Endothelial cell of umbilical vein (primary cell): Measurements from ENCODE around the gene CYP2E1. TPM values are rescaled to one million over a fixed set of nuclear protein-coding genes. Genes with fewer than 3 reads are reported as not detected.

Source experiments
- BruUV-seq: library from RNA; stranded (reverse); fragments of 400-500 nt; replicated peaks from 2 replicates; lab custom pipeline; 2021; lab: Mats Ljungman, UMichigan
- CTCF ChIA-PET: fragments of 300-600, 350-600 bp; sonication (Branson Sonifier 250); formaldehyde crosslinking; loops from one replicate; lab custom pipeline; 2021; ENCODE audit warnings: antibody characterized with exemption, inconsistent platforms; lab: Charles Lee
- POLR2A ChIA-PET: fragments of 300-600, 350-600 bp; sonication (Branson Sonifier 250); formaldehyde crosslinking; loops from one replicate; lab custom pipeline; 2021; ENCODE audit warnings: antibody characterized with exemption, inconsistent platforms; lab: Charles Lee
- DNase-seq: peaks from one replicate; pipeline ENCODE4 v3.0.0-alpha.2; 2011; ENCODE audit warnings: low read depth, low spot score
- FAIRE-seq: peaks from 2 replicates; lab custom pipeline; 2011; peaks lifted over from hg19 to GRCh38; lab: Jason Lieb, UNC
- H2AFZ ChIP-seq: 2 replicates; pipeline ENCODE4 v1.6.0; 2012; ENCODE audit warnings: low read depth, low read length, control low read depth, inconsistent platforms
- H3K27ac ChIP-seq: 2 replicates; pipeline ENCODE4 v1.5.1; 2011; ENCODE audit warnings: low read depth, mild to moderate bottlenecking, control low read depth, low read length, moderate library complexity; ENCODE audit not compliant: insufficient read depth
- H3K27me3 ChIP-seq, 2 experiments: 2 replicates each; pipeline versions ENCODE4 v1.6.0 to v1.6.1; 2011; ENCODE audit warnings: low read length in 2 of 2, mixed read lengths in 1 of 2; ENCODE audit not compliant: control insufficient read depth in 2 of 2, insufficient read depth in 2 of 2
- H3K36me3 ChIP-seq, 2 experiments: 2 replicates in 1 of 2; 3 replicates in 1 of 2; pipeline ENCODE4 v1.5.1; 2011; ENCODE audit warnings: low read length in 2 of 2, mild to moderate bottlenecking in 1 of 2, moderate library complexity in 1 of 2; ENCODE audit not compliant: control insufficient read depth in 2 of 2, insufficient read depth in 2 of 2; ENCODE audit errors: extremely low read depth in 1 of 2
- H3K4me1 ChIP-seq: 3 replicates; pipeline ENCODE4 v1.5.1; 2011; ENCODE audit warnings: mild to moderate bottlenecking, low read length; ENCODE audit not compliant: control insufficient read depth, insufficient read depth; ENCODE audit errors: extremely low read depth
- H3K4me2 ChIP-seq: 2 replicates; pipeline ENCODE4 v1.6.1; 2011; ENCODE audit warnings: low read length, control low read depth, mixed read lengths; ENCODE audit not compliant: insufficient read depth
- H3K4me3 ChIP-seq, 3 experiments: fragments of 200-600 bp in 1 of 3; sonication (generic), shearing (Covaris generic) in 1 of 3; replicated peaks in 1 of 3; 2 replicates each; pipeline ENCODE4 v1.5.1; 2011 to 2016; ENCODE audit warnings: control low read depth in 3 of 3, low read length in 3 of 3, mild to moderate bottlenecking in 2 of 3, inconsistent platforms in 1 of 3, low read depth in 1 of 3, moderate library complexity in 1 of 3; ENCODE audit not compliant: insufficient read depth in 1 of 3
- H3K79me2 ChIP-seq: 2 replicates; pipeline ENCODE4 v1.6.0; 2012; ENCODE audit warnings: low read length, inconsistent platforms; ENCODE audit not compliant: control insufficient read depth, insufficient read depth
- H3K9ac ChIP-seq: replicated peaks from 2 replicates; pipeline ENCODE3; 2011; ENCODE audit warnings: low read length, control low read depth; ENCODE audit not compliant: insufficient read depth; ENCODE audit errors: extremely low read depth
- H3K9me1 ChIP-seq: replicated peaks from 3 replicates; pipeline ENCODE4 v1.6.0; 2011; ENCODE audit warnings: mild to moderate bottlenecking, low read length; ENCODE audit not compliant: control insufficient read depth, insufficient read depth; ENCODE audit errors: extremely low read depth
- H3K9me3 ChIP-seq: replicated peaks from 2 replicates; pipeline ENCODE4 v1.5.1; 2012; ENCODE audit warnings: low read length, inconsistent platforms; ENCODE audit not compliant: control insufficient read depth, insufficient read depth
- H4K20me1 ChIP-seq: replicated peaks from 2 replicates; pipeline ENCODE3; 2011; ENCODE audit warnings: mild to moderate bottlenecking, low read length; ENCODE audit not compliant: control insufficient read depth, insufficient read depth; ENCODE audit errors: extremely low read depth
- EZH2 ChIP-seq: IDR thresholded peaks from 2 replicates; pipeline ENCODE4 v1.6.1; 2012; ENCODE audit warnings: borderline replicate concordance, low read depth, mild to moderate bottlenecking, moderate library complexity, low read length, inconsistent platforms; ENCODE audit not compliant: severe bottlenecking
- FOS ChIP-seq: IDR thresholded peaks from 2 replicates; pipeline ENCODE4 v1.6.1; 2011; ENCODE audit warnings: mild to moderate bottlenecking, low read length, moderate library complexity, borderline replicate concordance; ENCODE audit not compliant: insufficient read depth
- GATA2 ChIP-seq: IDR thresholded peaks from 2 replicates; pipeline ENCODE4 v1.7.0; 2011; ENCODE audit warnings: low read depth, mild to moderate bottlenecking, moderate library complexity, mixed read lengths, low read length; ENCODE audit not compliant: insufficient read length, insufficient read depth
- MYC ChIP-seq: IDR thresholded peaks from one replicate; pipeline ENCODE4 v1.6.1; 2011; ENCODE audit warnings: mild to moderate bottlenecking, low read depth, low read length
- POLR2A ChIP-seq: IDR thresholded peaks from 2 replicates; pipeline ENCODE4 v1.6.1; 2012; ENCODE audit warnings: low read depth, mild to moderate bottlenecking, control low read depth, low read length
- POLR2AphosphoS5 ChIP-seq: IDR thresholded peaks from 2 replicates; pipeline ENCODE4 v1.6.1; 2012; ENCODE audit warnings: low read depth, mild to moderate bottlenecking, control low read depth, low read length, moderate library complexity; ENCODE audit not compliant: insufficient read depth
- dilution Hi-C: fragments of 300-500 bp; cut with MboI; formaldehyde crosslinking; loops from one replicate; pipeline ENCODE4 v1.15.0; 2019; ENCODE audit warnings: low sequenced_read_pairs; ENCODE audit not compliant: extremely low pct_ligation_motif_present
- intact Hi-C: fragments of 100-400 bp; cut with micrococcal nuclease; formaldehyde crosslinking; loops from one replicate; pipeline ENCODE4 v1.10.0; 2022
- polyA plus RNA-seq, 4 experiments: library from polyadenylated mRNA; depleted of rRNA in 3 of 4; stranded (reverse) in 3 of 4; unstranded in 1 of 4; fragments of >200 nt; gene quantifications; 2 replicates each; pipeline versions ENCODE4 v1.2.1 to v1.2.3, GENCODE V29; 2011 to 2012; ENCODE audit warnings: missing spikeins in 1 of 4
- total RNA-seq: library from RNA; stranded (reverse); gene quantifications from 2 replicates; pipeline ENCODE4 v1.2.3, GENCODE V29; 2021
- TF ChIP-seq, protein P1 (sequence below), 2 donors: IDR thresholded peaks; 1 replicate in 1 of 2; 2 replicates in 1 of 2; pipeline ENCODE4 v1.5.1; 2011; ENCODE audit warnings: low read length in 2 of 2, mild to moderate bottlenecking in 2 of 2, moderate library complexity in 2 of 2, control low read depth in 1 of 2, inconsistent platforms in 1 of 2, low read depth in 1 of 2; ENCODE audit not compliant: insufficient read depth in 1 of 2; ENCODE audit errors: extremely low read depth in 1 of 2
- TF ChIP-seq, protein P2 (sequence below): IDR thresholded peaks from 2 replicates; pipeline ENCODE4 v1.6.1; 2011; ENCODE audit not compliant: insufficient read depth, insufficient read length

Gene CYP2E1
- total and polyA plus RNA-seq, 2 donors (not counting 3 experiments of a cell fraction or from before 2014, with no cell fraction given): 0.08 TPM; not detected in 1

DNA sequence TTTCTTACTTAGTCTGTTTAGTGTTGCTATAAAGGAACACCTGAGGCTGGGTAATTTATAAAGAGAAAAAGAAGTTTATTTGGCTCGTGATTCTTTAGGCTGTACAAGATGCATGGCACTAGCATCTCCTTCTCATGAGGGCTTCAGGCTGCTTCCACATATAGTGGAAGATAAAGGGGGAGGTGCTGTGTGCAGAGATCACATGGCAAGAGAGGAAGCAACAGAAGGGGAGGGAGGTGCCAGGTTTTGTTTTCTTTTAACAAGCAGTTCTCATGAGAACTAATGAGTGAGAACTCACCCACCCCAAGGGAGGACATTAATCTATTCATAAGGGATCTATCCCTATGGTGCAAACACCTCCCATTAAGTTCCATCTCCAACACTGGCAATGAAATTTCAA lies 17.3 kb downstream of the CYP2E1 start:
- Histone ChIP-seq H3K4me1 (no peaks in the 10 kb centered on the region), H3K4me2 (no peak overlapping the region), H3K36me3 (no peaks in the 10 kb centered on the region), H3K27me3 (no peaks in the 10 kb centered on the region), H3K4me3 (no peak overlapping the region), H3K9me3 (peaks cover 9% of the 10 kb centered on the region), H2AFZ (no peak overlapping the region), H4K20me1 (no peaks in the 10 kb centered on the region), H3K79me2 (no peaks in the 10 kb centered on the region), H3K9me1 (no peaks in the 10 kb centered on the region), H3K27ac (no peak overlapping the region), H3K9ac (no peak overlapping the region)
- POLR2A ChIA-PET: no interaction called here
- TF ChIP-seq GATA2 (no peak), POLR2AphosphoS5 (no peak), EZH2 (no peak), MYC (no peak), POLR2A (no peak), FOS (no peak)
- TF ChIP-seq, protein P1, sequence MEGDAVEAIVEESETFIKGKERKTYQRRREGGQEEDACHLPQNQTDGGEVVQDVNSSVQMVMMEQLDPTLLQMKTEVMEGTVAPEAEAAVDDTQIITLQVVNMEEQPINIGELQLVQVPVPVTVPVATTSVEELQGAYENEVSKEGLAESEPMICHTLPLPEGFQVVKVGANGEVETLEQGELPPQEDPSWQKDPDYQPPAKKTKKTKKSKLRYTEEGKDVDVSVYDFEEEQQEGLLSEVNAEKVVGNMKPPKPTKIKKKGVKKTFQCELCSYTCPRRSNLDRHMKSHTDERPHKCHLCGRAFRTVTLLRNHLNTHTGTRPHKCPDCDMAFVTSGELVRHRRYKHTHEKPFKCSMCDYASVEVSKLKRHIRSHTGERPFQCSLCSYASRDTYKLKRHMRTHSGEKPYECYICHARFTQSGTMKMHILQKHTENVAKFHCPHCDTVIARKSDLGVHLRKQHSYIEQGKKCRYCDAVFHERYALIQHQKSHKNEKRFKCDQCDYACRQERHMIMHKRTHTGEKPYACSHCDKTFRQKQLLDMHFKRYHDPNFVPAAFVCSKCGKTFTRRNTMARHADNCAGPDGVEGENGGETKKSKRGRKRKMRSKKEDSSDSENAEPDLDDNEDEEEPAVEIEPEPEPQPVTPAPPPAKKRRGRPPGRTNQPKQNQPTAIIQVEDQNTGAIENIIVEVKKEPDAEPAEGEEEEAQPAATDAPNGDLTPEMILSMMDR (IDR thresholded peaks at IDR 0.05; ENCODE audit: extremely low read depth in 1 of 2, insufficient read depth in 1 of 2, low read depth in 1 of 2, low read length in 2 of 2): no peak
- TF ChIP-seq, protein P2, sequence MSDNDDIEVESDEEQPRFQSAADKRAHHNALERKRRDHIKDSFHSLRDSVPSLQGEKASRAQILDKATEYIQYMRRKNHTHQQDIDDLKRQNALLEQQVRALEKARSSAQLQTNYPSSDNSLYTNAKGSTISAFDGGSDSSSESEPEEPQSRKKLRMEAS: no peak
- FAIRE-seq (no peak), DNase-seq (no peak)
- intact Hi-C loops (no loop called here), dilution Hi-C loops (no loop called here)
- CTCF ChIA-PET: no interaction called here
- no TSS peak for BruUV-seq
